GM19452 (cell line): ENCODE measurements around the gene PTPRK.

Source experiments
- ATAC-seq: cut with Tn5 transposase; IDR thresholded peaks from one replicate; pipeline ENCODE4 v1.9.1; 2021; ENCODE audit not compliant: unreplicated experiment

PTPRK gene

DNA sequence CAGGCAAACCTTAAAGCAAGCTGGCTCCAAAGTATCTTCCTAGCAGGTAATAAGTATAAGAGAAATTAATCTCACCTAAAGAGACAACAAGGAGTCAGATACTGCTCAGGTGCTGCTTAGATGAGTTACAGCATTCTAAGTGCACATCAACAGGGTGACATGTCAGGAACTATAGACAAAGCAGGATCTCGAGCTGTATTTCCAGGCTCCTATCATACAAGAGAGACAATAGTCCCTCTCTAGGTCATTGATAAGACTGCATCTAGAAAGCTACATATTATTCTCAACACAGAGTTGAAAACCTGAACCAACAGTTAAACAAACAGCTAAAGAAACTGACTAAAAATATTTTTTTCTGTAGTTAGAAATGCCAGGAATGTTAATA, 3.9 kb downstream of the PTPRK start:
- ATAC-seq, result no peak

DNA sequence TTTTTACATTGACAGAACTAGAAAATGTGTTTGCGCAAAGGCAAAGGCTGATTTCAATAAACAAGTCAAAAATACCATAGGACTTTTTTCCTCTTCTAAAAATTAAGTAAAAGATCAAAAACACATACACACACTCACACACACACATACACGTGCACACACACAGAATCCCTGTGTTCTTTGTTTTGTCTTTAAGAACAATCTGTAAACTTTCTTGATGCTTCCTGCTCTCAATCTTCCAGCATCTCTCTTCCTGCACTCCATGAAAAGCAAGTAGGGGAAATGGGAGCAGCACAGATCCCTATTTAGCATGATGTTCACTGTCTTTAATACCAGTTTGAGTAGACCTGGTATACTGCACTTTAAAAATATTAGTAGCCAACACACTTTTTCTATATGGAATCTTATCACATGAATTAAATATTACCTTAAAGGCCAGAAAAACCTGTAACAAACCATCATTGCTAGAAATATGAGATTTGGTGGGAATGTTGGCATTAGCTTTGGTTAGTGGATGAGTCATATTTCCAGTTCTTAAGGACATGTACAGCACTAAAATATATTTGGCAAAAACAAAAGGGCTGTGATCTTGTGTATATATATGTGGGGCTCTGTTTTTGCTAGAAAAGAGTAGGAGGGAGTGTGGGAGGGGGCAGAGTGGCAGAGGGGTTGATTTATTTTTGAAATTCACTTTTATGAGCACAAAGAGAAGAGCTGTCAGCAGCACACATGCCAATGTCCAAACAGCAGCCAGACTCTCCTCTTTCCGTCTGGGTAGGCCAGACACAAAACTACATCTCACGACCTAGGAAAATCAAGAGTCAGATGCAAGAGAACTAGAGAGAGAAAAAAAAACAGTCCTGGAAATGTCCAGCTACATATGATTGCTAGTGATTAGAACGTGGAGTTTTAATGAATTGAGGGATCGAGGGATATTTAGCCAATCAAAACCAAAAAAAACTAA, 4.6 kb downstream of the PTPRK start:
- ATAC-seq, result no peak

DNA sequence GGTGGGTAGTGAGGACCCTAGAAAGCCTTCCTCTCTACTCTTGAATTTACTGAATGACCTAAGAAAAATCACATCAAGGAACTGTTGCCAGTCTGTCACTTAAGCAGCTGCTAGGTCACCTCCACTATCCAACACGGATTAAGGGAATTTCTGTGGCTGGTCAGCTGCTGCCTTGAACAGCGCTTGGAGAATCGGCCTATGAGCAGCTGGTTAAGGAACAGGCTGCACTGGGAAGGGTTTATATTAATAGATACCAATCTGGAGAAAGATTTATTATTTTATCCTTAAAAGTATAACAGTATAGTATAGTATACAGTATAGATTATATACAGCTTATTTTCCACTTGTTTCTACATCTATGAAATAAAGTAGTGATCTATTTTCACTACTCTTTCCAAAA, 6.5 kb downstream of the PTPRK start:
- ATAC-seq, result no peak

DNA sequence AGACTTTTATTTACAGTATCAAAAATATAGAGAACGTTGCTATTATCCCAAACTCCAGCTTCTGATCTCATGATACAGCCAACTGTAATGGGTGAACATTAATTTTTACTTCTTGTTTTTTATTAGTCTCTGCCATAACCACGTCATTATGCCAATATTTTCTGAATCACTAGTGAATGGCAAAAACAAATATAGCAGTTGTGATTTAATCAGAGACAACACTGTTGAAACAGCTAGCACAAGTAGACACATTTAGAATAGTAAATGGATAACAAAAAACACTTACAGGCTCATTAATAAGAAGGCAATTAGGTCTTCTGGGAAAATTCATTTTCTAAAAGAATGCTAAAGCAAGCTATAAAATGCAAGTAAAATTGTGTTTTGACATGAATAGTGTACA, 8.1 kb downstream of the PTPRK start:
- no peak for ATAC-seq

DNA sequence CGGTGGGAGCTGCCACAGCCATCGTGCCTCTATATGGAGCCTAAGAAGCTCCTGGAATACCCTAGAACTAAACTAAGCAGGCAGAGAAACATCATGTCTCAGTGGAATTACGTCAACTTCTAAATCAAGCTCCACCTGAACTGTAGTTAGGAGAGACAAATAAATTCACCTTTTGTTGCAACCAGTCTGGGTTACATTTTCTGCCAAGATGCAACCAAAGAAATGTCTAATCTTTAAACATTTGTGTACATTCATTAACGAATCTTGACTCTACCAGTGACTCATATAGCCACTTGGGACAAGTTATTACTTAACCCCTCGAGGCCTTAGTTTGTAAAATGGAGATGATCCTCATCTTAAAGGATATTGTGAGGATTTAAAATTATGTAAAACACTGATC, 8.9 kb downstream of the PTPRK start:
- peak; percentile 74 for ATAC-seq

DNA sequence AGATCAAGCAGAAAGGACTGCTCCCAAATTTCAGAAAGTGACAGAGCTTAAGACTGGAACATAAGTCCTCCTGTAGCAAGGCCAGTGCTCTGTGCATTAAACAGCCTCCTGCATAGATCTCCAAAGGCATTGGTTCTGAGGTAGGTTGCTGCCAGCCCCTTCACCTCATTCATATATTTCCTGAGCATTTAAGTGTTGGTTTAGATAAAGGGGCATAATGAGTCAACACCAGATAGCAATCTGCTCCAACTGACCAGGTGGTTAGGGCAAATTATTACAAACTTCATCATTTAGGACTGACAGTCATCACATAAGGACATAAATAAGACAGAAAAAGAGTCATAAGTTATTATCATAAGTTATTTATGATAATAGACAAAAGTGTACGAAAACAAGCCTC, 10.7 kb downstream of the PTPRK start:
- no peak for ATAC-seq

DNA sequence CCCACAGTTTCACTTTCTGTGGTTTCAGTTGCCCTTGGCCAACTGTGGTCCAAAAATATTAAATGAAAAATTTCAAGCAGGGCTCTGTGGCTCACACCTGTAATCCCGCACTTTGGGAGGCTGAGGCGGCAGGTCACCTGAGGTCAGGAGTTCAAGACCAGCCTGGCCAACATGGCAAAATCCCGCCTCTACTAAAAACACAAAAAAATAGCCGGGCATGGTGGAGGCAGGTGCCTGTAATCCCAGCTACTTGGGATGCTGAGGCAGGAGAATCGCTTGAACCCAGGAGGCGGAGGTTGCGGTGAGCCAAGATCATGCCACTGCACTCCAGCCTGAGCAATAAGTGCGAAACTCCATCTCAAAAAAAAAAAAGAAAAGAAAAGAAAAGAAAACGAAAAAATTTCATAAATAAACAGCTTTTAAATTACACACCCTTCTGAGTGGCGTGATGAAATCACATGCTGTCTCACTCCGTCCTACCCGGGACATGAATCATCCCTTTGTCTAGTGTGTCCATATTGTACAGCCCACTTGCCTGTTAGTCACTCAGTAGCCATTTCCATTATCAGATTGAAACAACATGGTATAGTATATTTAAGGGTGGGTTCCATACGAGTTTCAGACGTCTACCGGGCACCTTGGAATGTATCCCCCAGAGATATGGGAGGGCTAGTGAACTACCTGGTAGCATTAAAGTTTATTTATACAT, 11.7 kb downstream of the PTPRK start:
- ATAC-seq, result no peak

DNA sequence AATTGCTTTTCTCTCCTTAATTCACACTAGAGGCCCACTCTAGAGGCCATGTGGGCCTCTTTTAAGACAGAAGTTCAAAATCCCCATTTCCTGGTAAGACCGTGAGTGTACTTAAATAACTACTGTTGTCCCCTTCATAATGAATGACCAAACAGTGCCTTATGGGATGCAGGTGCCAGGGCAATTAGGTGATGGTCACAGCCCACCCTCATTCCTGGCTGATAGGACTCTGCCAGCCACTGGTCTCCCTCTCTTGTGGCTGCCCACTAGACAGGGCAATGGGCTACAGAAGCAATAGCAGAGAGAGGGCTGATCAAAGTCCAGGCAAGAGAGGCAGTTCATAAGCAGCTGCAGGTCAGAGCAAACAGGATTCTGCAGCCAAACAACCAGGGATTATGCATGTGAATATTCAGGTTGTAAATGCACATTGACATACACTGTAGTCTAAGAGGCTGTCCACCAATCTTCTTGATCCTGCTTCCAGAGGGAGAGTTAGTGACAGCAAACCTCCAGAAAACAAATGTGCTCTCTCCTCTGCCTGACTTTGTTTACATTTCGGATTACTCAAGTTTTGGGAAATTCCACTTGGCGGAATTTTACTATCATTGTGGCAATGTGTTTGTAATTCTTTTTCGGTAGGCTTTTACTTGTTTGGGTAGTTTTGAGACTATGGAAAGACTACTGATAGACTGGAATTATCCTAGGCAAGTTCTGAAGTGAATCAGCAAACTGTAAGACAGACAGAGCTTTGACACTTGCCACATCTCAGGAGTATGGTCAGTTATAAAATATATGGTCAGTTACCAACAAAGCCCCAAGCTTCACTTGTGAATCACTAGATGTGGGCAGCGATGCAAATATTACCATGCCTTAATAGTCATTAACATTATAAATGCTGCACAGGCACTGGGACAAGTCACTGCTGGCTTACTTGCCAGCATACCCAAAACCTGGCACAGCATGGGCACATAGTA, 12.8 kb downstream of the PTPRK start:
- ATAC-seq, result no peak

DNA sequence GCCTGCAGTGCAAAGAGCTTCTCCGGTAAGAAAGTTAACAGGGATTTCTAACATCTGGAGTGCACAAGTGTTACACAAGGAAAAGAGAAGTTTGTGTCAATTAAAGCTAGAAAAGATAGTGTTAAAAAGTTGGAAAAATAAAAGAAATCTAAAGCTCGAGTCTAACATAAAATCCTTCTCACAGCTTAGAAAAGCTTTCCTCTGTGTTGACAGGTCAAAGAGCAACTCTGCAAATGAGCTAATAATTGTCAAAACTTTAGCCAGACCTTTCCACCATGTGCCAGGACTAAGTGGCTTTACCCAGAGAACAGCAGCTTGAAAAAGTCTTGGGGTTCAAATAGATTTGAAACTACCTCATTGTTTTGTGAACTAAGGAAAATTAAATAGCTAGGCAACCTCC, 14.8 kb downstream of the PTPRK start:
- no peak for ATAC-seq

DNA sequence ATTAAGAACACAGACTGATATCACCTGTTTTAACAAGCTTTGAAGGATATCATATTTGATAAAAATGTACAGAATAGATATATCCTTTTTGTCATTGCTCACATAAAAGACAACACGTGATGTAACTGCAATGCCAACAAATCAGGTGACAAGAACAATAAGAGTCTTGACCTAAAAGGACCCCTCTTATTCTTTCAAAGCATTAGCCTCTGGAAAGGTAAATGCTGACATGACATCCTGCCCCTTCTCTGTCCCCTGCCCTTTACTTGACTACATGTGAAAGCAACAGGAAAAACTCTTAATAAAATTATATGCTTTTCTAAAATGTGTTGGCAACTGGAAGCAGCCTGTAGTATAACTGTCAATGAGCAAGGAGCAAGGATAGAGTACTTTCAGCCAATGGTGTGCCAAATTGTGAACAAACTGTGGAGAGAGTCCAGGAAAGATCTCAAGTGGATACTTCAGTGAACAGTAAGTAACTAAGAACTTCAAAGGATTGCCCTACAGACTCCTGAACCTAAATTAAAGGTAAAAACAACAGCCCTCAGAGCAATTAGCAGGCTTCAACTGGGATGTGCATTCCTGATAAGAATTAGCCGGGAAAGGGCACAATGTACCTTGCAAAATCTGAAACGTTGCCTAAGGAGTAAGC, 16.3 kb downstream of the PTPRK start:
- ATAC-seq, result no peak

DNA sequence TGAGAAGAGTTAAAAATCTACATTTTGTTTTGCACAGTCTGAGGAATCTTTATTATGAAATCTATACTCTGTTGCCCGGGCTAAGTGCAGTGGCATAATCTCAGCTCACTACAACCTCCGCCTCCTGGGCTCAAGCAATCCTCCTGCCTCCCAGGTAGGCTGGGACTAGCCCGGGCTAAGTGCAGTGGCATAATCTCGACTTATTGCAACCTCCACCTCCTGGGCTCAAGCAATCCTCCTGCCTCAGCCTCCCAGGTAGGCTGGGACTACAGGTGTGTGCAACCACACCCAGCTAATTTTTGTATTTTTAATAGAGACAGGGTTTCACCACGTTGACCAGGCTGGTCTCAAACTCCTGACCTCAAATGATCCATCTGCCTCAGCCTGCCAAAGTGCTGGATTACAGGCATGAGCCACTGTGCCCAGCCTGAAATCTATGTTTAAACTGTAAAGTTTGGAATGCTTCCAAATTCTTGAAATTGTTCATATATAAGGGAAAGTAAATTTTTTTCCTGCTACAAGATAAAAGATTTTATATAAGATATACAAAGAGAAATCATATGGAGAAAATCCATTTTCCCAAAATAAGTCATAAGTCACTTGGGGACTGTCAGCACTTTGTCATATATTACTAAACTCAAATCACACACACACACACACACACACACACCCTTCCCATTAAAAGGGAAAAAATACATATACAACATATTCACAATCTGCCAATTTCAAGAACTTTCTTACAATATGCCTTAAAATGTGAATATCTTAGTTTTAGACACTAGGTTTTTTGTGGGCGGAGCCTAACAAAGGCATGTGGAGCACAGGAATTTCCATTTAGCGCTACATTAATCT, 19.4 kb downstream of the PTPRK start:
- ATAC-seq, result no peak

DNA sequence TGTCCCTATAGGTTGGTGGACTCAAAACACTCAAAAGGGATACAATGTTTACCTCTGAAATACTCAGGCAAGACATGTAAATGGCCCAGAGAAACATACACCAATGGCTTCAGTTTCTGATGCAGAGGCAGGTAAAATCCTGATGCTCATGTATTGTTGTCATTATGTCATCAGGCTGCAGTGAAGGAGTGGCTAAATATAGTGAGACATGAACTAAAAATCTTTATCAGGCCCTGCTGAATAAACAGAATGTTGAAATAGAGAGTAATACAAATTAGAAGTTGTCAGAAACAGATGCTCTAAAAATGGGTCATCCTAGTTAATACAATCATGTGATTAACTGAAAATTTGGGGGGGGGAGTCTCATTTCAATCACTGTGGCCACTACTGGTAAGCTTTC, 20.4 kb downstream of the PTPRK start:
- ATAC-seq, result no peak

DNA sequence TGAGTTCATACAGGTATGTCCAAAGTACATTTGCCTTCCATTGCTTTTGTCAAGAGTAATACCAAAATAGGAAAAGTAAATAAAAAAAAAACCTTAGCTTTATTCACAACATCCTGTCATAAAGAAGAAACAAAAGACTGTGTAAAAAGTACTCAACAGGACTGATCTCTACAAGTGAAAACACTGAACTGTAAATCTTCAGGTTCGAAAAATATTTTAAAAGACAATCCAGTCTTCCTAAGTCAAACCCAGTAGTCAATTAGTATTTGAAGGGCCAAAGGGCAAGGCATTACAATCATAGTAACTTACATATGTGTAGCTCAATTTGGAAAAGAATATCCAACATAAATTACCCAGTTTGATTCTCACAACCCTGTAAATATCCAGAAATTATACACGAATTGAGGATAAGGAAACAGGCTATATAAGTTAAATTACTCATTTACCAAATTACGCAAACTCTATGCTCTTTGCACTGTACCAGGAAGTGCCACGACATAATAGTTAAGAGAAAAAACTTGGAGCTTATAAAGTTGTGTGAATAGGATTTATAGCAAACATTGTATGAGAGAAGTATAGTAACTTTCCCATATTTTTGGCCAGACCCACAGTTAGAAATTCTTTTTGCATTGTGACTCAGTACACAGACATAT, 21.2 kb downstream of the PTPRK start:
- ATAC-seq, result no peak

DNA sequence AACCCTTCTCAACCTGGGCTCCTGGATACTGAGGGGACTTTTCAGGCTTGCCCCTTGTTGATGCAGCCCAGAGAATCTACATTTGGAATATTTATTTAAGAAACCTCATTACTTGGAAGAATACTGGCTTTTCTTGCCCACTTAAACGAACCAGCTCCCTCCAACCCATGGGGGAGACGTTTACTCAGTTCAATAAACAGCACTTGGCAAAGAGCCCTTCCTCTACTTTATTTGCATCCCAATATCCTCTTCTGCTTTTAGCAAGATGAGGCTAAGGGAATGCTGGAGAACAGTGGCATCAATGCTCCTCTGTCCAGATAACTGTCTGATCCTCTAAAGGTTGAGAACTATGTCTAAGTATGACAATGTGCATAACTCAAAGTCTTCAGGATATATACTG, 22.2 kb downstream of the PTPRK start:
- ATAC-seq, result no peak

DNA sequence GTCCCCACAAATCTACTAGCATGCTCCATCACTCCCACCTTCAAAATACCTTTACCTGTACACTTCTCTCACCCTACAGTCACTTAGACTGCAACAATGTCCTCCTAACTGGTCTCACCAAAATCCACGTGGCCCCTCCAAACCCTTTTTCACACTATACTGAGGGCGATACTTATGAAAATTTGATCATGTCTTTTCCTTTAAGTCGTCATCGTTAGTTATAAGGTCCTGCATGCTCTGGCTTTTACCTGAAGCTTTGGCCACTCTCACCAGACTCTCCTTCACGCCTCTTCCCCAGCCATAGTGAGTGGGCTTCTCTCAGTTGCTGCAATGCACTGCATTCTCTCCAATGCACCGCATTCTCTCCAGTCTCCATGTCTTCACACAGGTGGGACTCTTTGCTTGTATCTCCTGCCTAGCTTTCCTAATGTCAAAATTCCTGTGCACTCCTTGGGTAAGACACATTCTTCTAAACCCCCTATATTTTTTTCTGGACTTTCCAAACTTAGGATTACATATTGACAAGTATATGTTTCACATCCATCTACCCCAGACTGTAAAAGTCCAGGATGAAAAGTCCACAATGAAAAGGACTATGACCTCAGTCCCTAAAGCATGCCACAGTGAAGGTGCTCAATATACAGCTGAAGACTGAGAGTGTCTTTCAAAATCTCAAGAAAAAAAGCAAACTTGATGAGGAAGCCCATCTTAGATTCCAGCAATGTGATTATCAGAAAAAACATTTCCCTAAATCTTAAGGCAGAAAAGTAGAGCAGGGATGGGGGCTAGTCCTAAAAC, 24.7 kb downstream of the PTPRK start:
- ATAC-seq, result no peak

DNA sequence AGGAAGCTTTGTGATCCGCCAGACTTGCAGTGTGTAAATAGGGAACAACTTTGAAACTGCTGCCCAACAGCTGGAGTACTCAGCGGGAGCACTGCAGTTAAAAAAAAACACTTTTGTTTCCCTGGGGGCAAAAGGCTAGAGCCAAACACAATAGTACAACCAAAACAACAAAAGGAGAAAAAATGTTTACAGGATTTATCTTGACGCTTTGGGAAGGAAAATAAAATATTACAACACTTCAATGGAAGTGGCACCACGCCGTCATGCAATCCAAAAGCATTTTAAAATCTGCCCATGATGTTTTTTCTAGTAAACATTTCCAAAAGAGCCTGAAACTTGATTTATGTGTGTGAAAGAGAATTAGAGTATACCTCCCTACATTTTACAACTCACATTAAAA, 26.0 kb downstream of the PTPRK start:
- no peak for ATAC-seq

DNA sequence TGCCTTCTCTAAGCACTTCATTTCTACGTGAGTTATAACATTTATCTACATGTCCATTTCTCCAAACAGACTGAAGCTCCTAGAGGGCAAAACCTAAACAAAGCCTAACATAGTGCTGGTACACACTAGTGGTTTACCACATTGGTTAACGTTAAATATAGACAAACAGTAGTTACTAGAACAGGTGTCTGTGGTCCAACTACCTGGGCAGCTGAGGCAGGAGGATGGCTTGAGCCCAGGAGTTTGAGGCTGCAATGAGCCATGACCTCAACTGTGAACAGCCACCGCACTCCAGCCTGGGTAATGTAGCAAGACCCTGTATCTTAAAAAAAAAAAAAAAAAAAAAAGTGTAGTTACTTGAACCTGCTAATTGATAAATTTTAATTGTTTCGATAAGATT, 26.5 kb downstream of the PTPRK start:
- ATAC-seq, result peak; percentile 74

DNA sequence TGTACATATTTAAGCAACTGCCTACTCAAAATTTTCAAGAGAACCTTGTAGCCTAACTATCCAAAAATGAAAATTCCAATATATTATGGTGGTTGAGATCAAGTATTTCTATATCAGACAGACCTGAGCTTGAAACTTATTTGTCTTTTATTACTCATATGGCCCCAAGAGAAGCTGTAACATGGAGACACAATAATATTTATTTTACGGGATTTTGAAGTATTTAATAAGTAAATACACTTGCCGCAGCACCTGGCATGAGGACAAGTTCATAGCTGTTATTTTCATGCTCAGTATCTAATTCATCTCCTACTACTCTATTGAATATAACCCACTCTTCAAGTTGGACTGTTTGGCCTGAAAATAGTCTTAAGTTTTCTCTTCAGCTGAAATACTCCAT, 28.0 kb downstream of the PTPRK start:
- ATAC-seq, result no peak
